Erythroblast (primary cell): ENCODE results near the gene H2BK1.

Experiments used
- DNase-seq, 2 experiments: peaks; one replicate each; lab custom pipeline; 2025; lab: John Stamatoyannopoulos, UW
- GATA1 ChIP-seq: IDR thresholded peaks from 2 replicates; pipeline ENCODE4 v1.6.1; 2011; ENCODE audit warnings: low read depth, mild to moderate bottlenecking, control low read depth, low read length, moderate library complexity
- POLR2A ChIP-seq: IDR thresholded peaks from 2 replicates; pipeline ENCODE4 v1.6.1; 2011; ENCODE audit warnings: mild to moderate bottlenecking, low read length

The H2BK1 gene

DNA sequence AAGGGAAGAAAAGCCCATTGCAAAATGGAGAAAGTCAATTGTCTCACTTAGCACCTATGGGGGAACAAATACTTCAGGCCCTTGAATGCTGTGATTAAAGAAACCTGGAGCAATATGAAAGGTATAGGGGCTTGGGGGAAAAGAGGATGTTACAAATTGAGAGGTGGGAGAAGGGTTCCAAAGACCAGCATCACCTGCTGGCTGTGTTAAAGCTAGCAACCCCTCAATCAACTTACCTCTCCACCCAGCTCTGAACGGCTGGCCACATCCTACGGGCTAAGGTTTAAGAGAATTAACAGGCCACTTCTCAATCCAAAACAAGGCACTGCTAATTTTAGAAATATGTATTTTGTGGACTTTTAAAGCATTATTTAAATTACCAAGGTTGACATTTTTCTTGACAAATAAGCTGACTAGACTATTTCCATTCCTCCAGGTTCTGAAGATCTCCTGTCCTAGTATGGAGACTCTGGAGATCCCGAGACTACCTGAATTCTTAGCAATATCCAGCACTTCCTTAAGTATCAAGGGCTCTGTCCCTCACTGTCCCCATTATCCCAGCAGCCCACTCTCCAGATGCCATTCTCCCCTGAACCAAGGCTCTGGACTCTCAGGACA is 976 bp upstream of the H2BK1 start:
- TF ChIP-seq POLR2A (no peak), GATA1 (no peak)
- no peak for DNase-seq

DNA sequence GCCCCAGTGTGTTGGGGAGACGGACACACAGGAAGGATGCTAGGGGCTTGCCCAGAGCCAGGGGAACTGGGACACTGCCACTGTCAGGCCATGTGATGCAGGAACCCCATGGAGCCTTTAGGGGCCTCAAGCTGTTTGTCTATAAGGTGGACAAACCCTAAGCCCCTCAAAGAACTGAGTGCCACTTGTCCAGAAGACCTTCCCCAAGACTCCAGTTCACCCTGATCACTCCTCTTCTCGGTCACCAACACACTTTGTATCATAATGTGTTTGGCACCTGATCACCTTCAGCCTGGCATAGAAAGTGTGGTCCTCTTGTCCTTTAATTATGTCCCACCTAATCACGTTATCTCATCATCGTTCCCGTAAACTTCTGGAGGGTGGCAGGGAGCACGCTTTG is 700 bp downstream of the H2BK1 start:
- no peak for DNase-seq
- TF ChIP-seq POLR2A (no peak), GATA1 (no peak)

DNA sequence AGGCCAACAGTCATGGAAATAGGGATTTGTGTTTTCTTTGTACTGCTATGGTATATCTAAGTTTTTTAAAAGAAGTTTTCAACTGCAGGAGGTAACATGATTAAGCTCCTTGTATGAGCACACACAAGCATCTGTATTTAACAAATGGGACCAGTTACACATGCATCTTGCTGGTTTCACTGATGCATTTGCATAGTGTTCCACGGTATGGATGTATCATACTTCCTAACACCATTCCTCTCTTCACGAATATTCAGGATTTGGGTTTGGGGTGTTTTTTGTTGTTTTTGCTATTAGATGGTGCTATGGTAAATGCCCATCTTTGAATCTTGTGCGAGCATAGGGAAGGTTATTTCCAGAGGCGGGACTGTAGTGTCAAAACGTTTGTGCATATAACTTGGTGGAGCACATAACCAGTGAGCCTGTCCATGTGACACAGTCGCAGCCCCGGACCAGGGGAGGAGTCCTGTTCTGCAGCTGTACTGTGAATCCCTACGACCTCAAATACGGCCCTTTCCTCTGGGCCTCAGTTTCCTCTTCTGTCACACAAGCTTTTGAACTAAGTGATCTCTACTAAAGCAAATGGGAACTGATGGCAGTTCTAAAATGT is 1.9 kb downstream of the H2BK1 start:
- DNase-seq, result no peak
- no peak for TF ChIP-seq GATA1
- TF ChIP-seq POLR2A, result no peak

DNA sequence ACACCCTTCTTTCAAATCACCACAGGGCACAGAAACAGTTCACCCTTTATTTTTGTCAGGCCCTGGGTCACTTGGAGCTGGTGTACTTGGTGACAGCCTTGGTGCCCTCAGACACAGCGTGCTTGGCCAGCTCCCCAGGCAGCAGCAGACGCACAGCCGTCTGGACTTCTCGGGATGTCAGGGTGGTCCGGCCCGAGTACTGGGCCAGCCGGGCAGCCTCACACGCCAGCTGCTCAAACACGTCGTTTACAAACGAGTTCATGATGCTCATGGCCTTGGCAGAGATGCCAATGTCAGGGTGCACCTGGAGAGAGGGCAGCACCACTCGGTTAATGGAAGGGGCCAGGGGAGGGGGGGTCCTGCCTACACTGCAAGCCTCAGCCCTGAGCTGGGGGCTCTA is 2.5 kb downstream of the H2BK1 start:
- no peak for DNase-seq
- TF ChIP-seq POLR2A (no peak), GATA1 (no peak)

DNA sequence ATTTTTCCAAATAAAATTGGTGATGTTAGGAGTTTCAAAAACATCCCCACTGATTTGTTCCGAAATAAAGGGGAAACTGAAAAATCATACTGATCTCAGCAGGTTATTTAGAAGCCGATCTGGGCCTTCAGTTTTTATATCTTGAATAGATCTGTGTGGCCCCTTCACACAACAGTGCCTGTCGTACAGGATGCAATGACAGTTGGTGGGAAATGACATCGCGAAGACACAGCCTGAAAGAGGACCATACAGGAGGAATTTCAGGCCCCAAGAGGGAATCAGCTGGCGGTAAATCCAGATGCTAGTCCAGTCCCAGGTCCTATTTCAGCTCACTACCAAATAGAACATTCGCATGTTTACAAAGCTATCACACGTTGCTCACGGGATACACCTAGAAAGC is 3.0 kb downstream of the H2BK1 start:
- DNase-seq, result no peak
- TF ChIP-seq GATA1 (no peak), POLR2A (no peak)

DNA sequence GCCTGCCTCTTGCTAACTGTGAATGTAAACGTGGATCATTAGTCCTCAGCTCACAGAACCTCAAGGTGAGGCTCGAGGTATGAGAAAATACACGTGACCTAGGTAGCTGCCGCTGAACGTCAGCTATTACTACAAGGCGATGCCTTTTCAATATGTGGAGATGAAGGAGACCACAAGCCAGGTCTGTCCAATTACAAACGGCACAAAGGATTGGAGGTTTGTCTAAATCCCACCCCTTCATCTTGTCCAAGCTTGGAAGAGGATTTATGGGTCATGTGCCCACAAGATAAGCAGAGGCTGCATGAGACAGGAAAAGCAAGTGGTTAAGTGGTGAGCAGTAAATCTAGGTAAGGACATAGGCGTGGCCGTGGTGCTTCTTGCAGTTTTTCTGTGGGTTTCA is 3.4 kb downstream of the H2BK1 start:
- no peak for DNase-seq
- TF ChIP-seq POLR2A (no peak), GATA1 (no peak)

DNA sequence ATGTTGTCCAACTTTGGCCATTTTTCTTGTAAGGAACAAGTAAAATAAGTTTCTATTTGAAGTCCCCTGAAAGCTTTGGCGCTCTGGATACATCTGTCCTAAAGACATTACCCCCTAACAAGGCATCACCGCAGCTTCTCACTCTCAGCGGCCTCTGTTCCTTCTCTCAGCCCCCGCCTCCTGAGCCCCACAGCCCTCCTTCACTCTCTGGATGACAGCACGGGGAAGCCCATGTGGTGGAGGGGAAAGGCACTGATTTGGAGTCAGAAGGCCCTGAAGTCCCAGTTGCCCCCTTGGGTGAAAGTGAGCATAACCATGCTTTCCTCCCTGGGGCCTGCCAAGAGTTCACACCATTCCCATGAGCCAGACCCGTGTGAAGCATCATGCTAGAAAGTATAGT is 4.6 kb downstream of the H2BK1 start:
- TF ChIP-seq GATA1, result no peak
- no peak for TF ChIP-seq POLR2A
- DNase-seq, result no peak

DNA sequence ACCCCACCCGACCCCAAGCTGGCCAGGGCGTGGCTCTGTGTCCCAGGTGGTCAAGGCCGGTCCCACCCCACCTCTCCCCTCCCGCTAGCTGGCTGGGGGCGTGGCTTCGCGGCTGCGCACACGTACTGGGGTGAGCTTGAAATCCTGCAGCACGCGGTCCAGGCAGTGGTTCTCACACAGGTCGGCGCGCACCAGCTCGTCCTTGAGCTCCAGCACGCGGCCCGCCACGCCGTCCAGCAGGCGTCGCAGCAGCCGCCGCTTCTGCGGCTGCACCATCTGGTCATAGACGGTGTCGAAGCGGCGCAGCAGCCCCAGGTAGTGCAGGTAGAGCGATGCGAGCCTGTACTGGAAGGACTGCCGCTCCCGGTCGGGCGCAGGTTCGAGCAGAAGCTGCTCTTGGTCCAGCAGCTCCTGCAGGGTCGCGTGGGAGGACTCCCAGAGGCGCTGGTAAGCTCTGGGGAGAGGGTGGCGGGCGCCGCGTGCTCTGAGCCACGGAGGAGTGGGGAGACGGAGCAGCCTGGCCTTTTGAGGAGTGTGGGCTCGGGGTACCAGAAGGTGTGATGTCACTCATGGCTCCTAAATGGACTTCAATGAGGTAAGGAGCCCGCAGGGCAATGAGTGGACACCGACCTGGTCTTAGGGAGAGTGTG is 5.8 kb downstream of the H2BK1 start:
- TF ChIP-seq GATA1, result no peak
- no peak for TF ChIP-seq POLR2A
- no peak for DNase-seq

DNA sequence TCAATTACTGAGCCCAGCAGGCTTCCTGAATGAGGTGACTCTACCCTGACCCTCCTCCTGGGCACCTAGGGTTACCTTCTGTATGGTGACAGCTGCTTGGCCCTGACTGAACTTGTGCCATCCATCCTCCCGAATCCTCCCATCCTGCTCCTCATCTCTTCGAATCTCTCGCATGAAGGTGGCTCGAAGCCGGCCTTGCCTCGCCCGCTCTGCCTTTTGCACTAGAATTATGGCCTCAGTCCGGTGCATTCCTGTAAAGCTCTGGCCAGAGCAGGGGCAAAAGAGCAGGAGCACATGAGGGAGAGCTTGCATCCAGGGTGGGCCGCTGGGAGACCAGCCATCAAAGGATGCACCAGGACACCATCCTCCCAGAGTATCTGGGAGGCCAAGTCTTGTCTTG is 7.5 kb downstream of the H2BK1 start:
- TF ChIP-seq GATA1 (no peak), POLR2A (no peak)
- no peak for DNase-seq

DNA sequence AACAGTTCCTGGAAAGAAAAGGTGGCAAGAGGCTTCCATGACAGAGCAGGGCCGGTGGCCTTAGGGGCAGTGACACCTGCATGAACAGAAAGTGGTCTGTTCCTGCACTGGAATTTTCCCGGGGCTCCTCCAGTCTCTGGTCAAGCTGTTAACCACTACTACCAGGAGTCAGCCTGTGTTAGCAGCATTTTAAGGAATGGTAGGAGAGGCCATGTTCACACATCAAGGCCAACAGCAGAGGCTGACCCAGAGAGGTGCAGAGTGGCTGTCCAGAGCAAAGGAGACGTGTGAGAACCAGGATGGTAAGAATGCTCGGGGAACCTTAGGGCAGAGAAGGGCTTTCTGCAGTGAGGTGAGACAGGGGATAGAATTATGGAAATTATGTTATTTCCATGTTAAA is 8.5 kb downstream of the H2BK1 start:
- TF ChIP-seq GATA1 (no peak), POLR2A (no peak)
- no peak for DNase-seq

DNA sequence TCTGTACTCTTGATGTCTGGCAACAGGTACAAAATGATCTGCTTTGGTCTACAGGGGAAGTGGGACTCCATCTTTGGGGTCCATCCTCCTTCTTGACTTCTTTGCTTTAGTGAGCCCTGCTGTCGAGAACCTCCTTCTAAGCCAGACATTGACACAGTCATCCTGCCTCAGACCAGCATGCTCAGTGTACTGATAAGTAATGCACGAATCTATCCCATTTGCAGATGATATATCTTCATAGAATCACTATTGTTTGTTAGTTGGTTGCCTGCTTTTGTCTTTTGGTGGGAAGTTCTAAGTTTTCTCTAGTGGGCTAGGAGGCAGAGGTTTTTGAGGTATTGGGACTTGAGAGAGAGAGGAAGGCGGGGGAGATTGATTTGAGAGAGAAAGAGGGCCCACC is 8.9 kb downstream of the H2BK1 start:
- DNase-seq, result no peak
- TF ChIP-seq GATA1, result no peak
- no peak for TF ChIP-seq POLR2A

DNA sequence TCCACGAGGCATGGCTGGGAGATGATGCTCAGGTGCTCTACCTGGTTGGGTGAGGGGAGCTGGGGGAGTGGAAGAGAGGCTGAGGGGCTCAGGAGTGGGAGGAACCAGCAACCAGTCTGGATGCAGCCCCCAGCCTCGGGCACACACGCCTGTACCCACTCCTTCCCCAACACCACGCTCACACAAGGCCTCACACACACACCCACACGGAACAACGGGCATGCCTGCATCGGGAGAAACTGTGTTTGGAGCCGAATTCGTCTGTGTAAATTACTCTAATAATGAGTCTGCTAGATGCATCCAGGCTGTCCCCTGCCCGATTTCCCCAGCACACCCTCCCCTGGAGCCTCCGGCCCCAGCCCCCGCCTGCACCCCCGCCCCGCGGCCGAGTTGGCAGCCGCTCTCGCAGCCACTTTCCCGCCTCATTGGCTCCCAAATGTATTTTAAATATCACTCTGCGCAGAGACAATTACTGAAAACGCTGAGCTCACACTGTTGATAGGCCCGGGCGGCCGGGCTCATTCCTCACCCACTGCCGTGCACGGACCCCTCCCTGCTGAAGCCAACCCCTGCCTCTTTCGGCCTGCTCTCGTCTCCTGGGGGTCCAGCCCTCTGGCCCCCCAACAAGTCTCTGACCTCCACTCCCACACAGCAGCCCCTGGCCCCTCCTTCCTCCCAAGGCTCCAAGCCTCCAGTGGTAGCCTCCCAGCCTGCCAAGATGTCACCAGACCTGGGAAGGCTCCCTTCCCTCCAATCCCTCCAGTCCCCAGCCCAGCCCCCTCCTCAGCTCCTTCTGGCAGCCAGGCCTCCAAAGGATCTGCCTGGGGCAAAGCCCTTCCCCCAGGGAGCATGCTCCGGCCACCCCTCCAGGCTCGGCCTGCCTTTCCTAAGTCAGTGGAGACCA is 11.1 kb downstream of the H2BK1 start:
- no peak for TF ChIP-seq GATA1
- no peak for TF ChIP-seq POLR2A
- DNase-seq, result no peak

DNA sequence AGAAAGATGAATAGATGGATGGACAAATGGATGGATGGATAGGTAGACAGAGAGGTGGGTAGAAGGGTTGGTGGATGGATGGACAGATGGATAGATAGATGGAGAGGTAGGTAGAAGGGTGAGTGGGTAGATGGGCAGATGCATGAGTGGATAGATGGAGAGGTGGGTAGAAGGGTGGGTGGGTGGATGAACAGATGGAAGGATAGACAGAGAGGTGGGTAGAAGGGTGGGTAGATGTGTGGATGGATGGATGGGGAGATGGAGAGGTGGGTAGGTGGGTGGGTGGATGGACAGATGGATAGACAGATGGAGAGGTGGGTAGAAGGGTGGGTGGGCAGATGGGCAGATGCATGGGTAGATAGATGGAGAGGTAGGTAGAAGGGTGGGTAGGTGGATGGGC is 12.4 kb downstream of the H2BK1 start:
- TF ChIP-seq GATA1, result no peak
- no peak for TF ChIP-seq POLR2A
- DNase-seq, result no peak

DNA sequence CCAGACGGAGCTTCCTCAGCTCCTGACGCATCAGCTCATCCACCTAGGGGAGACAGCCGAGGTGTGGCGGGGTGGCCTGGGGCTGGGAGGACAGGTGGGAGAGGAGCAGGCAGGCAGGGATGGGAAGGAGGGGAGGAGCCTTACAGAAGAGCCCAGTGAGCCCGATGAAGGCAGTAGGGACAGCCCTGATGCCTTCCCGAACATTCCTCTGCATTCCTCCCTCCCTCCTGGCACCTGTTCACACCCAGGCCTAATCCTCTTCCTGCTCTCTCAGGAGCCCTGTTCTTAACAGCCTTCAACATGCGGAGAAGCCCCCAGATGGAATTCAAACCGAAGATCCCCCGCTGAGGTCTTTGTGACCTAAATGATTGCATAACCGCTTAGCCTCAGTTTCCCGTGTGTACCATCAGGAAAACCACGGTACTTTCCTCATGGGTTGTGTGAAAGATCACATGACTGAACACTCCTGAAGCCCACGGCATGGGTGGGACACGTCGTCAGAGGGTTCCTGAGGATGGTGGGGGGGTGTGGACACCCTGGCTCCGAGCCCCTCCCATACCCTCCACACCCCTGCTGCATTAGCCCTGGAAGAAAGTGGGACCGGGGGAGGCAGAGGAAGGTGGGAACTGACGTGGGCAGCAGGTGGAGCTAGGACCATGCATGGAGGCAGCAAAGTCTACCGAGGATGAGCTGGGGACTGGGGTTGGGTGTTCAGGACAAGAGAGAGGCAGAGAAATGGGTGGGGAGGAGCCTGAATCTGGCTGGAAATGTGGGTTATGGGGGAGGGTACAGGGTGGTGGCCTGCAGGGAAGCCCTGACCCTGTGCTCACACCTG is 14.5 kb downstream of the H2BK1 start:
- no peak for DNase-seq
- TF ChIP-seq GATA1, result no peak
- TF ChIP-seq POLR2A, result no peak
